Activated naive CD8-positive, alpha-beta T cell (primary cell): ENCODE data around the gene BABAM2.

Source experiments
- H3K27ac Mint-ChIP-seq: one replicate; pipeline ENCODE4 v1.8.0; 2021; ENCODE audit warnings: mixed read lengths
- H3K27me3 Mint-ChIP-seq: one replicate; pipeline ENCODE4 v1.8.0; 2021; ENCODE audit warnings: mixed read lengths
- H3K36me3 Mint-ChIP-seq: one replicate; pipeline ENCODE4 v1.8.0; 2021; ENCODE audit warnings: mixed read lengths
- H3K4me1 Mint-ChIP-seq: one replicate; pipeline ENCODE4 v1.8.0; 2021; ENCODE audit warnings: low read depth, mixed read lengths
- H3K4me3 Mint-ChIP-seq: one replicate; pipeline ENCODE4 v1.8.0; 2021; ENCODE audit warnings: mild to moderate bottlenecking, mixed read lengths
- H3K9me3 Mint-ChIP-seq: one replicate; pipeline ENCODE4 v1.8.0; 2021; ENCODE audit warnings: low read depth, mixed read lengths

BABAM2 gene

GRCh38 chr2:28280619-28281018 is 390.1 kb downstream of the BABAM2 start:
- Mint-ChIP-seq H3K36me3 (peaks cover 21% of the 10 kb centered on the region), H3K4me3 (no peak overlapping the region), H3K27me3 (no peaks in the 10 kb centered on the region), H3K4me1 (peaks cover 10% of the 10 kb centered on the region), H3K27ac (no peak overlapping the region), H3K9me3 (no peaks in the 10 kb centered on the region)

- no peak overlapping the region for H3K4me3 Mint-ChIP-seq
- H3K4me1 Mint-ChIP-seq, result no peaks in the 10 kb centered on the region
- H3K27me3 Mint-ChIP-seq, result no peaks in the 10 kb centered on the region
- H3K9me3 Mint-ChIP-seq, result no peaks in the 10 kb centered on the region
- H3K36me3 Mint-ChIP-seq, result peaks cover 19% of the 10 kb centered on the region
- H3K27ac Mint-ChIP-seq, result no peak overlapping the region
Observed at GRCh38 chr2:28281739-28282138, 391.2 kb downstream of the BABAM2 start.

GRCh38 chr2:28282248-28282647 is 391.7 kb downstream of the BABAM2 start:
- no peaks in the 10 kb centered on the region for H3K27me3 Mint-ChIP-seq
- H3K4me3 Mint-ChIP-seq, result no peak overlapping the region
- H3K4me1 Mint-ChIP-seq, result no peaks in the 10 kb centered on the region
- H3K9me3 Mint-ChIP-seq, result no peaks in the 10 kb centered on the region
- H3K27ac Mint-ChIP-seq, result no peak overlapping the region
- peaks cover 19% of the 10 kb centered on the region for H3K36me3 Mint-ChIP-seq

- Mint-ChIP-seq H3K4me1 (no peaks in the 10 kb centered on the region), H3K36me3 (peaks cover 17% of the 10 kb centered on the region), H3K9me3 (no peaks in the 10 kb centered on the region), H3K27ac (no peak overlapping the region), H3K4me3 (no peak overlapping the region), H3K27me3 (no peaks in the 10 kb centered on the region)
Observed at GRCh38 chr2:28282861-28283646, 392.5 kb downstream of the BABAM2 start.

- Mint-ChIP-seq H3K4me3 (no peak overlapping the region), H3K36me3 (peaks cover 11% of the 10 kb centered on the region), H3K27me3 (no peaks in the 10 kb centered on the region), H3K4me1 (no peaks in the 10 kb centered on the region), H3K9me3 (no peaks in the 10 kb centered on the region), H3K27ac (no peak overlapping the region)
Observed at GRCh38 chr2:28283861-28284260, 393.3 kb downstream of the BABAM2 start.

- Mint-ChIP-seq H3K4me1 (peaks cover 2% of the 10 kb centered on the region), H3K36me3 (peaks cover 7% of the 10 kb centered on the region), H3K27ac (no peak overlapping the region), H3K4me3 (no peak overlapping the region), H3K27me3 (no peaks in the 10 kb centered on the region), H3K9me3 (no peaks in the 10 kb centered on the region)
Observed at GRCh38 chr2:28286678-28287077, 396.1 kb downstream of the BABAM2 start.

- Mint-ChIP-seq H3K4me1 (peaks cover 6% of the 10 kb centered on the region), H3K4me3 (no peak overlapping the region), H3K36me3 (peaks cover 7% of the 10 kb centered on the region), H3K27me3 (no peaks in the 10 kb centered on the region), H3K9me3 (no peaks in the 10 kb centered on the region), H3K27ac (no peak overlapping the region)
Observed at GRCh38 chr2:28287256-28287915, 396.9 kb downstream of the BABAM2 start.

- H3K27ac Mint-ChIP-seq, result no peak overlapping the region
- H3K4me3 Mint-ChIP-seq, result no peak overlapping the region
- peaks cover 13% of the 10 kb centered on the region for H3K4me1 Mint-ChIP-seq
Observed at GRCh38 chr2:28288620-28289019, 398.1 kb downstream of the BABAM2 start.

GRCh38 chr2:28291811-28292440 is 401.4 kb downstream of the BABAM2 start:
- H3K4me3 Mint-ChIP-seq, result no peak overlapping the region
- H3K4me1 Mint-ChIP-seq, result peaks cover 16% of the 10 kb centered on the region
- H3K36me3 Mint-ChIP-seq, result peaks cover 3% of the 10 kb centered on the region
- no peak overlapping the region for H3K27ac Mint-ChIP-seq
- H3K9me3 Mint-ChIP-seq, result no peaks in the 10 kb centered on the region
- no peaks in the 10 kb centered on the region for H3K27me3 Mint-ChIP-seq

More at GRCh38 chr2:28288620-28289019, 398.1 kb downstream of the BABAM2 start:
- Mint-ChIP-seq H3K9me3 (no peaks in the 10 kb centered on the region), H3K36me3 (peaks cover 7% of the 10 kb centered on the region), H3K27me3 (no peaks in the 10 kb centered on the region)

- Mint-ChIP-seq H3K4me3 (no peak overlapping the region), H3K27me3 (no peaks in the 10 kb centered on the region), H3K27ac (peak overlapping the region; percentile 46), H3K36me3 (peaks cover under 1% of the 10 kb centered on the region), H3K9me3 (no peaks in the 10 kb centered on the region), H3K4me1 (peaks cover 16% of the 10 kb centered on the region)
Observed at GRCh38 chr2:28292491-28292890, 402.0 kb downstream of the BABAM2 start.

GRCh38 chr2:28293416-28293815 is 402.9 kb downstream of the BABAM2 start:
- H3K9me3 Mint-ChIP-seq, result no peaks in the 10 kb centered on the region
- H3K4me3 Mint-ChIP-seq, result no peak overlapping the region
- peaks cover 4% of the 10 kb centered on the region for H3K36me3 Mint-ChIP-seq
- H3K4me1 Mint-ChIP-seq, result peaks cover 16% of the 10 kb centered on the region
- no peaks in the 10 kb centered on the region for H3K27me3 Mint-ChIP-seq
- H3K27ac Mint-ChIP-seq, result no peak overlapping the region

GRCh38 chr2:28294451-28294850 is 403.9 kb downstream of the BABAM2 start:
- Mint-ChIP-seq H3K27ac (no peak overlapping the region), H3K4me1 (peaks cover 16% of the 10 kb centered on the region)

GRCh38 chr2:28296243-28296642 is 405.7 kb downstream of the BABAM2 start:
- Mint-ChIP-seq H3K27me3 (no peaks in the 10 kb centered on the region), H3K36me3 (peaks cover 10% of the 10 kb centered on the region), H3K4me1 (peaks cover 16% of the 10 kb centered on the region), H3K9me3 (no peaks in the 10 kb centered on the region), H3K4me3 (no peak overlapping the region), H3K27ac (no peak overlapping the region)

More at GRCh38 chr2:28294451-28294850, 403.9 kb downstream of the BABAM2 start:
- Mint-ChIP-seq H3K27me3 (no peaks in the 10 kb centered on the region), H3K4me3 (no peak overlapping the region), H3K9me3 (no peaks in the 10 kb centered on the region), H3K36me3 (peaks cover 4% of the 10 kb centered on the region)

- Mint-ChIP-seq H3K4me1 (peaks cover 13% of the 10 kb centered on the region), H3K27ac (no peak overlapping the region), H3K9me3 (no peaks in the 10 kb centered on the region), H3K36me3 (peaks cover 12% of the 10 kb centered on the region), H3K4me3 (no peak overlapping the region), H3K27me3 (no peaks in the 10 kb centered on the region)
Observed at GRCh38 chr2:28296904-28297303, 406.4 kb downstream of the BABAM2 start.

- H3K27ac Mint-ChIP-seq, result no peak overlapping the region
- peaks cover 14% of the 10 kb centered on the region for H3K36me3 Mint-ChIP-seq
- H3K9me3 Mint-ChIP-seq, result no peaks in the 10 kb centered on the region
- peaks cover 9% of the 10 kb centered on the region for H3K4me1 Mint-ChIP-seq
- no peak overlapping the region for H3K4me3 Mint-ChIP-seq
- H3K27me3 Mint-ChIP-seq, result no peaks in the 10 kb centered on the region
Observed at GRCh38 chr2:28297531-28297930, 407.0 kb downstream of the BABAM2 start.
